Measurements from ENCODE around the gene INO80D.

- TF ChIP-seq POLR2A (IDR thresholded peaks at IDR 0.05) (no peak), CTCF (IDR thresholded peaks at IDR 0.05 in 4 of 5, conservative IDR thresholded peaks at IDR 0.05 in 1 of 5) (no peak)
Measured at GRCh38 chr2:206092297-206092696, 6.3 kb upstream of the INO80D start.
